GM21723 (cell line): ENCODE results near the gene RBM44.
"Not testable (repeated sequence)": the region's sequence is repeated elsewhere in the genome, so short reads cannot be mapped to it uniquely, and the experiment has no call there.

Source experiments
- ATAC-seq: cut with Tn5 transposase; IDR thresholded peaks from one replicate; pipeline ENCODE4 v1.9.1; 2021; ENCODE audit warnings: mild to moderate bottlenecking, moderate library complexity; ENCODE audit not compliant: unreplicated experiment

Gene RBM44

GRCh38 chr2:237774811-237775553 is 23.6 kb upstream of the RBM44 start:
- no peak for ATAC-seq

GRCh38 chr2:237779521-237779920 is 19.1 kb upstream of the RBM44 start:
- no peak for ATAC-seq

DNA sequence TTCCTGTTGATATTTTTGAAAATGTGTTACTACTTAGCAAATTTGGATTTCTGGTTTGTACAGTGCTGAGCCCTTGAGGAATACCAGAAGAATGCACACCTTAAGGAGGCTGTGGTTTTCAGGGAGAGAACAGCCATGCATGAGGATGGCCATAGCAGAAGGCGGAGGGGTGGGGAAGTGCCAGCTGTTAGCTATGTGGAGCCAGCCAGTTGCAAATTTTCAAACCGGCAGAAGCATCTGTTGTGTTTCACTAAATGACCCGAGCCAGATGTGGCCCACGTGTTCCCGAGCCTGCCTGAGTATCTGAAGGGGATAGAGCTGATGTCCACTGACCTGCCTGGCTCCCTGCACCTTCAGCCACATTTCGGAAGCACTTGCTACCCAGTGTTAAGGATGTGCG is 16.4 kb upstream of the RBM44 start:
- no peak for ATAC-seq

GRCh38 chr2:237783678-237784077 is 14.9 kb upstream of the RBM44 start:
- not testable (repeated sequence) for ATAC-seq

GRCh38 chr2:237786936-237787335 is 11.6 kb upstream of the RBM44 start:
- ATAC-seq, result no peak

GRCh38 chr2:237790353-237790752 is 8.2 kb upstream of the RBM44 start:
- no peak for ATAC-seq

- no peak for ATAC-seq
Observed at GRCh38 chr2:237791977-237792727, 6.4 kb upstream of the RBM44 start.

DNA sequence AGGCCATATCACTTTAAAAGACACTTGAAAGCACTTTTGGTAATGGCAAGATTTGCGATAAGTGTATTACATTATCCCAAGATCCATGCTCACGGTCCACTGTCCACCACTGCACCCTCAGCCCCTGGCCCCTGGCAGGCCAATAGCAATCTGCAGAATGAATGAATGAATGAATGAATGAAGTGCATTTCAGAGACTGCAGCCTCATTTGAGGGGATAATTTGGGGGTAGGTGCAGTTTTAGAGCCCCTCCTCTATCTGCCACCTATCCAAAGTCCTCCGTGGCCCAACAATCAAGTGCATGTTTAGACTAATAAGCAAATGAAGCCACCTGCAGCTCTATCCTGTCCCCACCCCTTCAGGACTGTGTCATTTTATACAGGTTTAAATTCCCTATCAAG is 1.3 kb upstream of the RBM44 start:
- ATAC-seq, result no peak

- no peak for ATAC-seq
Observed at GRCh38 chr2:237799060-237799428, 465 bp downstream of the RBM44 start.

GRCh38 chr2:237801466-237801865 is 2.9 kb downstream of the RBM44 start:
- ATAC-seq, result no peak

- no peak for ATAC-seq
Observed at GRCh38 chr2:237806334-237806733, 7.8 kb downstream of the RBM44 start.

GRCh38 chr2:237815637-237816036 is 17.1 kb downstream of the RBM44 start:
- no peak for ATAC-seq

GRCh38 chr2:237816531-237816930 is 18.0 kb downstream of the RBM44 start:
- no peak for ATAC-seq

DNA sequence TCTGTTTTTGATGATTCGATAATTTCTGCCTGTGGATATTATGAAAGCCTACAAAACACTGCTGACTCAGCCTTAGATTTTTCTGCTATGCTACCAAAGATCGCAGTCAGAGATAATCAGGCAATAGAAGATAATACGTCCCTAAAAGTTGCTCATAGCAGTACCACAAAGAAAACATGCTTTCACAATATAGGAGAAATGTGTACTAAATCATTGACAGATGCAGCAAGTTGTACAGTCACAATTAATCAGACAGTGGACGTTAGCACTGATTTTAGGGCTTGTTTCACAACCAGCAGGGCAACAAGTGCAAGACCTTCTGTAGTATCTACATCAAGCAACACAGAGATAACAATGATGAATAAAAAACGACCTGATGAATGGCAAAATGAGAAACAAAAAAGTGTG is 19.5 kb downstream of the RBM44 start:
- no peak for ATAC-seq

GRCh38 chr2:237819231-237819630 is 20.7 kb downstream of the RBM44 start:
- ATAC-seq, result no peak

DNA sequence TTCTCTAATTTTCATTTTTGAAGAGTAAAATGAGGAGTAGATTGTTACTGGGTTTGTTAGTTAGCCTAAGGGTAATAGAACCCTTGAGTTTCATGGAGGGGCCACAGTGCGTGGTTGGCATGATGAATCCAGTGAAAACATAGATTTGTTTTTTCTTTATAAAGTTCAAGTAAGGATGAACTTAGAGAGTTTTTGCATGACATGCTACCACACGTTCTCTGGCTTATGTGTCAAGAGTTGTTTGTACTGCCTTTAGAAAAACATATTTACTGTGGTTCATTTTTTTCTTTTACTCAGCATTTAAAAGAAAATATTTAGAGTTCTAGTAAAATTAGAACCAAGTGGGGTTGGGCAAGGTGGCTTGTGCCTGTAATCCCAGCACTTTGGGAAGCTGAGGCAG is 21.8 kb downstream of the RBM44 start:
- no peak for ATAC-seq

DNA sequence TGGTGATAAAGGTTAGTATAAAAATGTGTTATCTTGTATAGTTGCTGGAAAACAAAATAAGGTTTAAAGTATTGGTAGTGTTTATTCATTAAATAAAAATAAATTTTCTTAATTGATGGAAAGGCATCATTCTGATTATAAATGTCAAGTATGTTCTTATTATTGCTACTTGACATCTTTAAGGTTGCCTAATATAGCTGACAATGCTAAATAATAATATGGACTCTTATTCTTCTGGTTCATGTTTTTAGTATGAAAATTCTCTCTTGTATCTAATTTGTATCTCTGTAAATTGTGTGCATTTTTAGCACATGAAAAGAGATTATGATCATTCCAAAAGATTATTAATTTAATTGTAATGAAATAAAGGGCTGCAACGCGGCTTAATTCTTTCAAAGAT is 25.0 kb downstream of the RBM44 start:
- no peak for ATAC-seq

- no peak for ATAC-seq
Observed at GRCh38 chr2:237824085-237824484, 25.5 kb downstream of the RBM44 start.

DNA sequence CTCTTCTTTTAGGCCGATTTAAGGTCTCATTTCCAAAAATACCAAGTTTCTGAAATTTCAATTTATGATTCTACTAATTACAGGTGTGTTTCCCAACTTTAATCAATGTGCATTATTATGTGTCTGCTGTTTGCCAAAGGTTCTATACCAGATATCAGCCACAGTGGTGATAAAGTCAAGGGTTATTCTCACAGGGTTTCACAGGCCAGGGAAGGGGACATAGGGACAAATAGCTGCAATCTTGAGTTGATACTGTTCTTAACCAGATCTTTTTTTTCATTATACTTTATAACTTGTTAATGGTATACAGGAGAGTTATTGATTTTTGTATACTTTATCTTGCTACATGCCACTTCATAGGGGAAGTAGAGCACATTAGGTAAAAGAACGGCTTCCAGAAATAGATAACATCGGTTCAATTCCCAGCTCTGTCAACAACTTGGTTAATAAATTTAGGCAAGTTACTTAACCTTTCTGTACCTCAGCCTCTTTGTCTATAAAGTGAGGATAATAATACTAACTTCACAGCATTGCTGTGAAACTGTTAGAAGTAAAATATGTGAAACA is 28.9 kb downstream of the RBM44 start:
- no peak for ATAC-seq

GRCh38 chr2:237830522-237830921 is 31.9 kb downstream of the RBM44 start:
- no peak for ATAC-seq

DNA sequence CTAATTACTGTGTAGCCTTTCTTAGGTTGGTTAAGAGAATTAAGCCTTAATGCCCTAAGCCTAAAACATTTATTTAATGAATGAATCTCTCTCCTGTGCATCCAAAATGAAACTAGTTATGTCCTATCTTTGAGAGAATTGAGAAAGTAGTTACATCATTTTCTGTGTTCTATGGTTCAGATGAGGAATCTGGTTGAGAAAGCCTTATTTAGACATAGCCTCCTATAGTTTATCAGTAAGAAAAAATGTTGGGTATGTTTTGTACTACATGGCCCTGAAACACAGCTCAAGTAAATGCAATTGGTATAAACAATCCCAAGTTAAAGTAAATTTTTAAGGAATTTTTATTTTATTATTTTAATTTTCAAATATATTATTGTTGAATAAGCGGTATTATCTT is 35.0 kb downstream of the RBM44 start:
- no peak for ATAC-seq

DNA sequence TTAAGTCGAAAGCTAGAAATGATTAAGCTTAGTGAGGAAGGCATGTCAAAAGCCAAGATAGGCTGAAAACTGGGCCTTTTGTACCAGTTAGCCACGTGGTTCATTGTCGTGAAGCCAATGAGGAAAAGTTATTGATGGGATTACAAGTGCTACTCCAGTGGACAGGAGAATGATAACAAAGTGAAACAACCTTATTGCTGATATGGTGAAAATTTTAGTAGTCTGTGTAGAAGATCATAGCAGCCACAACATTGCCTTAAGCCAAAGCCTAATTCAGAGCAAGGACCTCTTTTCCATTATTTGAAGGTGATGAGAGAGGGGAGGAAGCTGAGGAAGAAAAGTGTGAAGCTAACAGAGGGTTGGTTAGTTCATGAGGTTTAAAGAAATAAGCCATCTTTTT is 36.8 kb downstream of the RBM44 start:
- no peak for ATAC-seq
